A549 (cell line): Measurements from ENCODE around the gene COA8.

Experiments used
- CTCF ChIP-seq: fragments of >200 bp; sonication (Bioruptor Twin); formaldehyde crosslinking; IDR thresholded peaks from 3 replicates; pipeline ENCODE4 v1.5.1; 2016
- ELK1 ChIP-seq: fragments of 150-350 bp; IDR thresholded peaks from 2 replicates; pipeline ENCODE4 v1.6.1; 2014; ENCODE audit warnings: low read depth, mild to moderate bottlenecking, low read length
- EP300 ChIP-seq, 2 experiments: fragments of >200 bp; sonication (Bioruptor Twin); formaldehyde crosslinking; IDR thresholded peaks; 2 replicates in 1 of 2; 3 replicates in 1 of 2; pipeline ENCODE4 v1.6.1; 2016 to 2017
- KDM1A ChIP-seq: fragments of 200-600 bp; sonication (generic); IDR thresholded peaks from 2 replicates; pipeline ENCODE4 v1.6.1; 2016; ENCODE audit warnings: low read depth, mild to moderate bottlenecking
- NFE2L2 ChIP-seq: fragments of 150-350 bp; conservative IDR thresholded peaks from 2 replicates; pipeline ENCODE4 v1.6.1; 2014; ENCODE audit warnings: low read length
- PHF8 ChIP-seq: fragments of 200-600 bp; sonication (generic); IDR thresholded peaks from 2 replicates; pipeline ENCODE4 v1.6.1; 2016; ENCODE audit warnings: low read depth, mild to moderate bottlenecking, antibody characterized with exemption, moderate library complexity, borderline replicate concordance
- POLR2A ChIP-seq: IDR thresholded peaks from 2 replicates; pipeline ENCODE4 v1.6.1; 2012; ENCODE audit warnings: mild to moderate bottlenecking, low read length
- POLR2AphosphoS2 ChIP-seq: conservative IDR thresholded peaks from 2 replicates; pipeline ENCODE4 v1.6.1; 2012; ENCODE audit warnings: low read length, improper control_type of control experiment, inconsistent platforms
- RAD21 ChIP-seq, 2 experiments: fragments of >200 bp in 1 of 2; sonication (Bioruptor Twin) in 1 of 2; formaldehyde crosslinking in 1 of 2; IDR thresholded peaks in 1 of 2; conservative IDR thresholded peaks in 1 of 2; 2 replicates in 1 of 2; 3 replicates in 1 of 2; pipeline ENCODE4 v1.6.1; 2012 to 2018; ENCODE audit warnings: inconsistent platforms in 1 of 2
- REST ChIP-seq: fragments of 200-600 bp; sonication (generic); IDR thresholded peaks from 2 replicates; pipeline ENCODE4 v1.6.1; 2016; ENCODE audit warnings: antibody characterized with exemption, mild to moderate bottlenecking, moderate library complexity
- ZC3H11A ChIP-seq: fragments of 450-650 bp; IDR thresholded peaks from 2 replicates; pipeline ENCODE4 v1.6.1; 2014; ENCODE audit warnings: antibody characterized with exemption, mild to moderate bottlenecking

GRCh38 chr14:103600503-103600902 lies 37.7 kb downstream of the COA8 start:
- no peak for TF ChIP-seq REST
- no peak for TF ChIP-seq EP300 (IDR thresholded peaks at IDR 0.05)
- no peak for TF ChIP-seq POLR2A
- no peak for TF ChIP-seq KDM1A
- TF ChIP-seq POLR2AphosphoS2: no peak
- TF ChIP-seq RAD21 (conservative IDR thresholded peaks at IDR 0.05 in 1 of 2, IDR thresholded peaks at IDR 0.05 in 1 of 2): no peak
- no peak for TF ChIP-seq PHF8
- no peak for TF ChIP-seq CTCF
- TF ChIP-seq ZC3H11A: no peak
- TF ChIP-seq NFE2L2: no peak
- TF ChIP-seq ELK1: no peak
